ENCODE measurements around the gene CPNE6.

CPNE6 gene

DNA sequence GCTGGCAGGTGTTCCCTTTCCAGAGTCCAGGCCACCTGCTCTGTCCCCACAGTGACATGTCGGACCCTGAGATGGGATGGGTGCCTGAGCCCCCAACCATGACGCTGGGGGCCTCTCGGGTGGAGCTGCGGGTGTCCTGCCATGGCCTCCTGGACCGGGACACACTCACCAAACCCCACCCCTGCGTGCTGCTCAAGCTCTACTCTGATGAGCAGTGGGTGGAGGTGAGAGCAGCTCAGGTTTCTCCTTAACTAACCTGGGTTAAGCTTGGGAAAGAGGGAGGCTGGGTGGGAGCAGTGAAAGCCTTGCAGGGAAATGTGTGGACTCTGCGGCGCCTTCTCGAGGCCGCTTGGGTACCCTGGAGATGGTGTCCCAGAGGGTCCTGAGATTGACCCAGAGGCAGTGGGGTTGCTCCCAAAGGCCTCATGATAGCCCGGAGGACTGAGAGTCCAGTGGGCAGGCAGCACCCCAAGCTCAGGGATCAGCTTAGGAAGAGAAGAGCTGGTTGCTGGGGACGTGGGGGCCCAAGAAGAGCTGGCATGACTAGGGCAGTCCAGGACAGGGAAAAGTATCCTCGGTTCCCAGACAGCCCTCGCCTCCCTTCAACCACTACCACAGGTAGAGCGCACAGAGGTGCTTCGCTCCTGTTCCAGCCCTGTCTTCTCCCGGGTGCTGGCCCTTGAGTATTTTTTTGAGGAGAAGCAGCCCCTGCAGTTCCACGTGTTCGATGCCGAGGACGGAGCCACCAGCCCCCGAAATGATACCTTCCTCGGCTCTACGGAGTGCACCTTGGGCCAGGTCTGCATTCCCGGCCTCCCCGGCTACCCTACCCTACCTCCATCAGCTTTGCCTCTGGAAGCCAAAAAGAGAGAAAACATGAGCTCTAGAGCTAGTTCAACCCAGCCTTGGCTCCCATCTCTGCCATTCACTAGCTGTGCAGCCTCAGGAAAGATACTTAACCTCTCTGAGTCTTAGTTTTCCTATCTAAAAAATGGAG lies 1.8 kb downstream of the CPNE6 start:
- H3K36me3 ChIP-seq (replicated peaks in 1 of 2; ENCODE audit: control insufficient read depth in 2 of 2, insufficient read depth in 2 of 2, low read length in 2 of 2): no peaks in the 10 kb centered on the region
- peaks cover 0 to 48% (median 0%) of the 10 kb centered on the region in 3 experiments for H3K27me3 ChIP-seq (ENCODE audit: control insufficient read depth in 3 of 3, insufficient read depth in 3 of 3, low read depth in 1 of 3, low read length in 3 of 3)
- H3K4me3 ChIP-seq (ENCODE audit: low read length in 2 of 2): no peak overlapping the region
- peak overlapping the region; percentile 34 for H2BK5ac ChIP-seq (ENCODE audit: low read length)
- H4K8ac ChIP-seq (ENCODE audit: low read depth, low read length): no peak overlapping the region
- H3K18ac ChIP-seq (ENCODE audit: low read length): no peak overlapping the region
- no peak overlapping the region for H2AFZ ChIP-seq (ENCODE audit: low read length)
- peaks cover 0 to 5% of the 10 kb centered on the region in 2 donors for H3K4me1 ChIP-seq (ENCODE audit: control insufficient read depth in 2 of 2, insufficient read depth in 1 of 2, low read depth in 1 of 2, low read length in 2 of 2)
- H2AK5ac ChIP-seq (ENCODE audit: low read depth, low read length): peak overlapping the region; percentile 60
- no peak overlapping the region for H3K4me2 ChIP-seq (ENCODE audit: insufficient read depth, low read length, poor library complexity, severe bottlenecking)
- H3K23ac ChIP-seq (ENCODE audit: low read depth, low read length, poor library complexity): peak overlapping the region; percentile 13
- no peak for DNase-seq (ENCODE audit: low spot score)
- H4K91ac ChIP-seq (ENCODE audit: low read depth, low read length, poor library complexity): no peak overlapping the region
- no peaks in the 10 kb centered on the region for H3K9me3 ChIP-seq (replicated peaks in 1 of 2; ENCODE audit: control insufficient read depth in 2 of 2, insufficient read depth in 1 of 2, low read depth in 1 of 2, low read length in 2 of 2)
- H3K79me1 ChIP-seq (ENCODE audit: low read depth, low read length): no peaks in the 10 kb centered on the region
- H2BK120ac ChIP-seq (ENCODE audit: low read depth, low read length): no peak overlapping the region
- peak overlapping the region; percentile 26 for H3K14ac ChIP-seq (ENCODE audit: low read length)
- no CpG with 5 or more reads among the region's 26 CpGs for WGBS, 2 donors (ENCODE audit: extremely low coverage in 2 of 2, insufficient read length in 2 of 2, insufficient replicate concordance in 1 of 2)
- H3K27ac ChIP-seq (replicated peaks; ENCODE audit: low read length): no peak overlapping the region
- H2BK12ac ChIP-seq (ENCODE audit: low read length): no peak overlapping the region
- no peak overlapping the region for H3K9ac ChIP-seq (ENCODE audit: low read depth, low read length, poor library complexity)
- H3K4ac ChIP-seq (ENCODE audit: low read length): peak overlapping the region; percentile 24
- H2BK15ac ChIP-seq (ENCODE audit: low read length): peak overlapping the region; percentile 50

DNA sequence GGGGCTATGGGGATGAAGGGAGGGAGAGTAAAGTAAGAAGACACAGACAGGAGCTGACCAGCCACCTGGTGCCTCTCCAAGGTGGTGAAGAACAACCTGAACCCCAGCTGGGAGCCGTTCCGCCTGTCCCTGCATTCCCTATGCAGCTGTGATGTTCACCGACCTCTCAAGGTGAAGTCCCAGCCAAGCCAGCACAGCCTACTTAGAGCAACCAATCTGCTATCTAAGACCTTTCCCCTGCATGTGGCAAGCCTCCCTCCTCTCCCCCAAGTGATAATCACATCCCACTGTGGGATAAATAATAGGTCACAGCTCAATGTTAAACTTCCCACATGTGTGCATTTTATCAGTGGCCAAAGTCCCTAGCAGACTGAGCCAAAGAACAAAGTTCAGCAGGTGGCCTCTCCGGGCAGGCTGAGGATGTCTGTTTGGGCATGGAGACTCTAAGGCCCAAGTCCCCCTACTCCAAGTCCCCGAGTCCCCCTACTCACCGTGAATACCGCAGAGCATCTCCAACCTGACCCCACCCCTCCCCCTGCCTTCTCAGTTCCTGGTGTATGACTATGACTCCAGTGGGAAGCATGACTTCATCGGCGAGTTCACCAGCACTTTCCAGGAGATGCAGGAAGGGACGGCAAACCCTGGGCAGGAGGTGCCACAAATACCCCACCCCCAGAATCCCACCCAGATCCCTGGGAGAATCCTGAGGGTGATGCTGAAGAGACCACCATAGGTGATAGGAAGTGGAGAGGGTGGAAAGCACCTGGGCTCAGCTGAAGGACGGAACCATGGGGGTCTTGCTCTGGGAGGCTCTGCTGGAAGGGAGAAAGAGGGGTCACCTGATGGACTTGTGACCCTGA lies 3.5 kb downstream of the CPNE6 start:
- Histone ChIP-seq H3K23ac (ENCODE audit: low read depth, low read length, poor library complexity) (no peak overlapping the region), H2AFZ (ENCODE audit: low read length) (no peak overlapping the region), H3K27ac (replicated peaks; ENCODE audit: low read length) (no peak overlapping the region), H3K79me1 (ENCODE audit: low read depth, low read length) (no peaks in the 10 kb centered on the region), H2BK5ac (ENCODE audit: low read length) (no peak overlapping the region), H2BK12ac (ENCODE audit: low read length) (no peak overlapping the region), H3K36me3 (replicated peaks in 1 of 2; ENCODE audit: control insufficient read depth in 2 of 2, insufficient read depth in 2 of 2, low read length in 2 of 2) (no peaks in the 10 kb centered on the region), H3K27me3 (ENCODE audit: control insufficient read depth in 3 of 3, insufficient read depth in 3 of 3, low read depth in 1 of 3, low read length in 3 of 3) (peaks cover 0 to 61% (median 0%) of the 10 kb centered on the region in 3 experiments), H3K18ac (ENCODE audit: low read length) (no peak overlapping the region), H4K8ac (ENCODE audit: low read depth, low read length) (no peak overlapping the region), H3K4me2 (ENCODE audit: insufficient read depth, low read length, poor library complexity, severe bottlenecking) (no peak overlapping the region), H3K4ac (ENCODE audit: low read length) (no peak overlapping the region), H3K9ac (ENCODE audit: low read depth, low read length, poor library complexity) (no peak overlapping the region), H3K4me1 (ENCODE audit: control insufficient read depth in 2 of 2, insufficient read depth in 1 of 2, low read depth in 1 of 2, low read length in 2 of 2) (peaks cover 14 to 16% of the 10 kb centered on the region in 2 donors), H3K9me3 (replicated peaks in 1 of 2; ENCODE audit: control insufficient read depth in 2 of 2, insufficient read depth in 1 of 2, low read depth in 1 of 2, low read length in 2 of 2) (no peaks in the 10 kb centered on the region), H3K4me3 (ENCODE audit: low read length in 2 of 2) (no peak overlapping the region), H2BK120ac (ENCODE audit: low read depth, low read length) (no peak overlapping the region), H2AK5ac (ENCODE audit: low read depth, low read length) (no peak overlapping the region), H3K14ac (ENCODE audit: low read length) (no peak overlapping the region), H2BK15ac (ENCODE audit: low read length) (no peak overlapping the region), H4K91ac (ENCODE audit: low read depth, low read length, poor library complexity) (no peak overlapping the region)
- no CpG with 5 or more reads among the region's 11 CpGs for WGBS, 2 donors (ENCODE audit: extremely low coverage in 2 of 2, insufficient read length in 2 of 2, insufficient replicate concordance in 1 of 2)
- no peak for DNase-seq (ENCODE audit: low spot score)

DNA sequence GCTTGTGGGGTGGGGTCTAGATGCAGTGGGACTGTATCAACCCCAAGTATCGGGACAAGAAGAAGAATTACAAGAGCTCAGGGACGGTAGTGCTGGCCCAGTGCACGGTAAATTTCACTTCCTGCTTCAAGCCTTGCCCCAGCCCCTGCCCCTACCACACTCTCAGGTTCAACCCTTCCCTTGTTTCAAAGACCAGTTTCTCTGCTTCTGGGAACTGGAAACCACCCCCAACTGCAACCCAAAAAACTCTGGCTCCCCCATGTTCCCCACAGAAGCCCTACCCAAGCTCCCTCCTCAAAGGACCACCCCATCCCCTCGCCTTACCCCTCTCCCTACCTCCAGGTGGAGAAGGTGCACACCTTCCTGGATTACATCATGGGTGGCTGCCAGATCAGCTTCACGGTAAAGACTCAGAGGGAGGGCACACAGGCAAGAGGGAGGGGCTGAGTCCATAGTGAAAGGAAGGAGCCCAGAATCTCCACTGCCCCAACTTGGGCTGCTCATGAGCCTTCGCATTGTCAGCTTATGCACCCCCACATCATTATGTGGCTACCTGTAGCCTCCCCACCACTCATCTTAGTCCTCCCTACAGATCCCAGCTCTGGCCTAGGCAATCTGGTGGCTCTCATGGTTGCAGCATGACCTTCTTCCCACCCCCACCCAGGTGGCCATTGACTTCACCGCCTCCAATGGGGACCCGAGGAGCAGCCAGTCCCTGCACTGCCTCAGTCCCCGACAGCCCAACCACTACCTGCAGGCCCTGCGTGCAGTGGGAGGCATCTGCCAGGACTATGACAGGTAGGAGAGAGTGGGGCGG lies 4.3 kb downstream of the CPNE6 start:
- Histone ChIP-seq H3K27me3 (ENCODE audit: control insufficient read depth in 3 of 3, insufficient read depth in 3 of 3, low read depth in 1 of 3, low read length in 3 of 3) (peaks cover 0 to 61% (median 0%) of the 10 kb centered on the region in 3 experiments), H2BK12ac (ENCODE audit: low read length) (no peak overlapping the region), H3K27ac (replicated peaks; ENCODE audit: low read length) (no peak overlapping the region), H3K4ac (ENCODE audit: low read length) (no peak overlapping the region), H4K8ac (ENCODE audit: low read depth, low read length) (no peak overlapping the region), H3K9ac (ENCODE audit: low read depth, low read length, poor library complexity) (peak overlapping the region; percentile 21), H2BK15ac (ENCODE audit: low read length) (no peak overlapping the region), H3K4me1 (ENCODE audit: control insufficient read depth in 2 of 2, insufficient read depth in 1 of 2, low read depth in 1 of 2, low read length in 2 of 2) (peaks cover 20 to 24% of the 10 kb centered on the region in 2 donors), H3K79me1 (ENCODE audit: low read depth, low read length) (no peaks in the 10 kb centered on the region), H2AK5ac (ENCODE audit: low read depth, low read length) (peak overlapping the region; percentile 38), H3K23ac (ENCODE audit: low read depth, low read length, poor library complexity) (no peak overlapping the region), H2AFZ (ENCODE audit: low read length) (no peak overlapping the region), H3K4me3 (ENCODE audit: low read length in 2 of 2) (no peak overlapping the region), H2BK120ac (ENCODE audit: low read depth, low read length) (no peak overlapping the region), H4K91ac (ENCODE audit: low read depth, low read length, poor library complexity) (no peak overlapping the region), H3K4me2 (ENCODE audit: insufficient read depth, low read length, poor library complexity, severe bottlenecking) (no peak overlapping the region), H3K18ac (ENCODE audit: low read length) (no peak overlapping the region), H2BK5ac (ENCODE audit: low read length) (peak overlapping the region; percentile 10), H3K36me3 (replicated peaks in 1 of 2; ENCODE audit: control insufficient read depth in 2 of 2, insufficient read depth in 2 of 2, low read length in 2 of 2) (no peaks in the 10 kb centered on the region), H3K14ac (ENCODE audit: low read length) (no peak overlapping the region), H3K9me3 (replicated peaks in 1 of 2; ENCODE audit: control insufficient read depth in 2 of 2, insufficient read depth in 1 of 2, low read depth in 1 of 2, low read length in 2 of 2) (no peaks in the 10 kb centered on the region)
- no CpG with 5 or more reads among the region's 11 CpGs for WGBS, 2 donors (ENCODE audit: extremely low coverage in 2 of 2, insufficient read length in 2 of 2, insufficient replicate concordance in 1 of 2)
- no peak for DNase-seq (ENCODE audit: low spot score)
